GM19328 (cell line): ENCODE measurements around the gene AMHR2.
"Not testable (repeated sequence)": the region's sequence is repeated elsewhere in the genome, so short reads cannot be mapped to it uniquely, and the experiment has no call there.

Source experiments
- ATAC-seq: cut with Tn5 transposase; IDR thresholded peaks from one replicate; pipeline ENCODE4 v1.9.1; 2021; ENCODE audit warnings: mild to moderate bottlenecking, moderate library complexity; ENCODE audit not compliant: unreplicated experiment

Gene AMHR2

DNA sequence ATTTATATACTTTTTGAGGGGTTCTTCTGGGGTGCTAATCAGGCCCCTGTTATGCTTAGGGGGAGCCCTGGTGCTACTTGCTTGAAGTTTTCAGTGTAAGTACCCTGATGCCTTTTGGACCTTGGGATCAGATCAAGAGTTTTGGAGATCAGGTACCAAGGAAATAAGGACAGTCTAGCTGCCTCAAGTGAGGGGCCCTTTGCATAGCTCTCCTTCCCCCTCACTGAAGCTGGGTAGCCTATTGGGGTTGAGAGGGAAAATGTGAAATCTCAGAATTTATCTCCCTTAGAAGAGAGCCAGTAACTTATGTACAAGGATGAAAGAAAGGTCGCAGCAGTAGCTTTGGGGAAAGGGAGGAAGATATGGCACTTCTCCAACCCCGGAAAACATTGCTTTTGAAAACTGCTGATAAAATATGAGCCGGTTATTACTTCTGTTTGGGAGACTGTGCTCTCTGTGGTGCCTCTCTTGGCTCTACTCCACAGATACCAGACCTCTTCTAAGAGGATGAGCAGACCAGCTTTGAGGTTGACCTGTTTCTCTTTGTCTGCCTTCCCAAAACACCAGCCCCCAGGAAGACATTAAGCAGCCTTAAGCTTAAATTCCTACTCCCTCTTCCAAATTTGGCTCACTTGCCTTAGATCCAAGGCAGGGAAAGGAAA is 8.8 kb upstream of the AMHR2 start:
- no peak for ATAC-seq

DNA sequence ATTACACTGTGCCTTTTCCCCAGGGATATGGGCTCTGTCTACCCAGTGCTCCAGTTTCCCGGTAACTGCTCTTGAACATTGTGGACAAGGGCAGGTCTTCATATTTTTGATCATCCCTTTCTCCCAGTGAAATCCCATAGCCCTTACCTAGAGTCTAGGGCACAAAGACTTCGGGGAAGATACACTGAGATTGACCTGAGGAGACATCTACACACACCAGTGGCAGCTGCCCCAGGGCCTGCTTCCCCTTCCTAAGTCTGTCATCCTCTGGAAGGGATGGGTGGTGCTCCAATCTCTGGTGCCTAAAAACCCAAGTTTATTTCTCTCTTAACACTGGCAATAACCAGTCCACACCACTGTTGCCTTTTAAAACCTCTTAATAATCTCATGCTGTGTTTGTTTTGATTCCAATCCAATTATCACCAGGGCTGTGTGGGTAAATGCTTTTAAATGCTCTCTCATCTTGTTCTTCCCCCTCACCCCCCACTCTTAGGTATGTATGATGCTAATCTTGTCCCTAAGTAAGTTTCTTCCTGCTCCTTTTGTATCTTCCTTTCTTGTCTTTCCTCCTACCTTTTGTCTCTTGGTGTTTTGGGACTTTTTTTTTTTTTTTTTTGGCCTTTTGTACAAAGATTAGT is 7.8 kb upstream of the AMHR2 start:
- ATAC-seq, result not testable (repeated sequence)

DNA sequence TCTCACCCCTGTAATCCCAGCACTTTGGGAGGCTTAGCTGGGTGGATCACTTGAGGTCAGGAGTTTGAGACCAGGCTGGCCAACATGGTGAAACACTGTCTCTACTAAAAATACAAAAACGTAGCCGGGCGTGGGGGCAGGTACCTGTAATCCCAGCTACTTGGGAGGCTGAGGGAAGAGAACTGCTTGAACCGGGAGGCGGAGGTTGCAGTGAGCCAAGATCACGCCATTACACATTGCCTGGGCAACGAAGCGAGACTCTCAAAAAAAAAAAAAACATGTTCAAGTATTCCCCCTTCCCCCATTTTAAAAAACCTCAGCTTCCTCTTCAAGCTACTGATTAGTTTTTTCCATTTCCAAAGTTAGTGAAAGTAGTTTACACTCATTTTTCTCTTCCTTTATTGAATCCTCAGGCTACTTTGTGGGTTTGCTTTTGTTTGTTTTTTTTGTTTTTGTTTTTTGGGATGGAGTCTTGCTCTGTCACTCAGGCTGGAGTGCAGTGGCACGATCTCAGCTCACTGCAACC is 6.3 kb upstream of the AMHR2 start:
- ATAC-seq, result not testable (repeated sequence)

DNA sequence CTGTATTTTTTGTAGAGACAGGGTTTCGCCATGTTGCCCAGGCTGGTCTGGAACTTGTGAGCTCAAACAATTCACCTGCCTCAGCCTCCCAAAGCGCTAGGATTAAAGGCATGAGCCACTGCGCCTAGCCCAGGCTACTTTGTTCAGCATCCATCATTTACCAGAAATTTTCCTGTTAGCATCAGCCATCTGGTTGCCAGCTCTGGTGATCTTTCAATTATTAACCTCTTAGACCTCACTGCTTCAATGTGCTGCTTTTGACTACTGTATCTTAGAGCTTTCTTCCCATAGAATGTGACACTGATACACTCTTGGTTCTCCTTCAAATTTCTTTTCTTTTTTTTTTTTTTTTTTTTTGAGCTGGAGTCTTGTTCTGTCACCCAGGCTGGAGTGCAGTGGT is 5.4 kb upstream of the AMHR2 start:
- no peak for ATAC-seq

DNA sequence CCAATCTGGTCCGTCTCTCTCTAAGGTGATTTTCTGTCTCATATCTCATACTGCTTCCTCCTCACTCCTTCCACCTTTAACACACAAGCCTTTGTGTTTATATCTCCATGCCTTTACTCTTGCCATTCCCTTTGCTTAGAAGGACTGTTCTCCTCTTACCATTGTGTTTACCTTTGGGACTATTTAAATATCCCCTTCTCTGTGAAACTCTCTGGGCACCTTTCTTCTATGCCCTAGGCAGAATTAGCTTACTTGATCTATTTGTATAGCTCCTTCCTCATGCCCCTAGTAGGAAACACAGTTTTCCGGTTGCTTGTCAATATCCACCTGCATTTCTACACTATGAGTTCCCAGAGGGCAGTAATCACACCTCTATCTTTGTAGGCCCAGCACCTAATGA is 3.9 kb upstream of the AMHR2 start:
- ATAC-seq, result no peak

DNA sequence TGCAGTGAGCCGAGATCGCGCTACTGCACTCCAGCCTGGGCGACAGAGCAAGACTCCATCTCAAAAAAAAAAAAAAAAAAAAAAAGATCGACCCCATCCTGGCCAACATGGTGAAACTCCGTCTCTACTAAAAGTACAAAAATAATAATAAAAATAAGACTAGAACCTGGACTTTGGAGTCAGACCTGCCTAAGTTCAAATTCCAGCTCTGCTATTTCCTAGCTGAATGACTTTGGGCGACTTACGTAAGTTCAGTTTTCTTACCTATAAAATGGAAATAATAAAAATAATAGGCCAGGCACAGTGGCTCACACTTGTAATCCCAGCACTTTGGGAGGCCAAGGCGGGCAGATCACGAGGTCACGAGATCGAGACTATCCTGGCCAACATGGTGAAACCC is 1.4 kb upstream of the AMHR2 start:
- ATAC-seq, result not testable (repeated sequence)

DNA sequence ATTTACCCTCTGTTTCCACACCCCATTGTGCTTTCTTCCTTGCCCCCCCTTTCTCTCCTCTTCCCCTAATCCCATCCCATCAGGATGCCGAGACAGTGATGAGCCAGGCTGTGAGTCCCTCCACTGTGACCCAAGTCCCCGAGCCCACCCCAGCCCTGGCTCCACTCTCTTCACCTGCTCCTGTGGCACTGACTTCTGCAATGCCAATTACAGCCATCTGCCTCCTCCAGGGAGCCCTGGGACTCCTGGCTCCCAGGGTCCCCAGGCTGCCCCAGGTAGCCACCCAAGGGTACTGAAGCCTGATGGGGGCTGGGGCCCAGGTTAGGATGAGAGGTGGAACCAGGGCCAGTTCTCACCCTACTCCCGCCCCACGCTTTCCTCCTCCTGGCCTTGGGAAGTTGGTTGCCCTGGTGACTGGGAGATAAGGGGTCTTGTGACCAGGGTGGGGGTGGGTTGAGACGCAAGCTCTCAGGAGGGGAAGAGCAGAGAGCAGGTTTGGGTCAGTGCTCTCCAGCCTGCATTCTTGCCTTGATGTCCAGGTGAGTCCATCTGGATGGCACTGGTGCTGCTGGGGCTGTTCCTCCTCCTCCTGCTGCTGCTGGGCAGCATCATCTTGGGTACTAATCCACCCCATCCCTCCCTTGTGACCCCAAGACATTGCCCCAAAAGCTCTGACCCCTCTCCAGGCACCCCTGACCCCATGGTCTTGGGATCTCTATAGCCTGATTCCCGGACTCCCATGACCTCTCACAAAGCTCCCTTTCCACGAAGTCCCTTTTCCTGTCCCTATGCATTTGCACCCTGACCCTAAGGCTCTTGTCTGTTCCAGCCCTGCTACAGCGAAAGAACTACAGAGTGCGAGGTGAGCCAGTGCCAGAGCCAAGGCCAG is 1.2 kb downstream of the AMHR2 start:
- no peak for ATAC-seq

DNA sequence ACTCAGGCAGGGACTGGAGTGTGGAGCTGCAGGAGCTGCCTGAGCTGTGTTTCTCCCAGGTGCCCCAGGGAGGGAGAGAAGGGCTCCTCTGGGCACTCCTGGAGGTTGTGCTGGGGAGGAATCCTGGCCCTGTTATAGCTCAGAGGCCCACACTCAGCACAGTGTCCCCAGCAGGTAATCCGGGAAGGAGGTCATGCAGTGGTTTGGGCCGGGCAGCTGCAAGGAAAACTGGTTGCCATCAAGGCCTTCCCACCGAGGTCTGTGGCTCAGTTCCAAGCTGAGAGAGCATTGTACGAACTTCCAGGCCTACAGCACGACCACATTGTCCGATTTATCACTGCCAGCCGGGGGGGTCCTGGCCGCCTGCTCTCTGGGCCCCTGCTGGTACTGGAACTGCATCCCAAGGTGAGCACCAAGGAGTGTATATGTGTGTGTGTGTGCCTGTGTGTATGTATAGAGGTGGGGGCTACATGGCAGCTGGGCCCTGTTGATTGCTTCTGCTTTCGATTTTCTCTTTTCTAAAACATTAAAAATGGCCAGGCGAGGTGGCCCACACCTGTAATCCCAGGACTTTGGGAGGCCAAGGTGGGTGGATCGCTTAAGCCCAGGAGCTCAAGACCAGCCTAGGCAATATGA is 2.0 kb downstream of the AMHR2 start:
- ATAC-seq, result no peak

DNA sequence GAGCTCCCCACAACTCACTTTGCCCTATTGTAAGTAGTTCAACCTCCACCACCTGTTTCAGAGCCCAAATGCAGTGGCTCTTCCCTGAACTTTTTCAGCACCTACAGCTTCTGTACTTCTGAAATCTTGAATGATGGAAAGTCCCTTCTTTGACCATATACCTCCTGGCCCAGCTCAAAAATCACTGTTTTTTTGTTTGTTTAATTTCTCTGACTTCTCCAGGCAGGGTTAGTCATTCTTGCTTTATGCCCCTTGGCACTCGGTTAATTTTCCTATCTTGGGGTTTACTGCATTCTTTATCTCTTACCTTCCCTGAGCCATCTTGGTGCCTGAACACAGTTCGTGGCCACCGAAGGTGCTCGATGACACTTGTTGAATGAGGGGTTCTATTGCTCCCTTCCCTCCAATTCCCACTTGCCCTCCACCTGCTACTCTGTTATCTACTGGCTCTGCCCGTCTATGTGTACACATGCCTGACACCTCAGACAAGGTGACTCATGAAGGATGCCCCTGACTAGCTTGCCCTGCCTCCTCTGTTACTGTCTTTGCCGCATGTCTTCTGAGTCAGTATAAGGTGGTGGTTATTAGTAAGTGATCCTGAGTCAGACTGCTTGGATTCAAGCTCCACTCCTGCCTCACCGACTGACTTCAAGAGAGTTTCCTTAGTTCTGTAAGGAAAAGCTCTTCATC is 4.4 kb downstream of the AMHR2 start:
- ATAC-seq, result no peak

DNA sequence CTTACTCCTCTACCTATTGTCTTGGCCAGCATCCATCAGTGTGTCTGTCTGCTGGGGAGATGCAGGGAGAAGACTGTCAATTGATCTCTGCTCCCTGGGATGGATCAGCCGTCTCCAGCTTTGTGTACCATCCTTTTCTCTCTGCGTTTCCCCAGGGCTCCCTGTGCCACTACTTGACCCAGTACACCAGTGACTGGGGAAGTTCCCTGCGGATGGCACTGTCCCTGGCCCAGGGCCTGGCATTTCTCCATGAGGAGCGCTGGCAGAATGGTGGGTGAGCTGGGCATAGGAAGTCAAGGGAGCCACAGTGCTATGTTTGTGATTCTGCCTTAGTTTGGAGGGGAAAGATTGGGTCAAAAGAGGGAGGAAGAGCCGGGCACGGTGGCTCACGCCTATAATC is 5.1 kb downstream of the AMHR2 start:
- no peak for ATAC-seq

DNA sequence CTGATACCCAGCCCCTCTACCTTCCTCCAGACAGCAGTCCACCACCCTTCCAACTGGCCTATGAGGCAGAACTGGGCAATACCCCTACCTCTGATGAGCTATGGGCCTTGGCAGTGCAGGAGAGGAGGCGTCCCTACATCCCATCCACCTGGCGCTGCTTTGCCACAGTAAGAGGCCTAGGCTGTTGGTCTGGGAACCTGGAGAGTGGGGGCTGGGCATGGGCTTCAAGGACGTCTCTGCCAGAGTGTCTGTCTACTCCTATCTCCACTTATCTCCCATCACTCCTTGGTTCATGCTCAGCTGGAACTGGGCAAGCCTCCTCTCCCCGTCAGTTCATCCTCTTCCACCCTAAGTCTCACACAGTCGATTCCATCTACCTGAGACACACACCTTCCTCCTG is 6.5 kb downstream of the AMHR2 start:
- no peak for ATAC-seq

DNA sequence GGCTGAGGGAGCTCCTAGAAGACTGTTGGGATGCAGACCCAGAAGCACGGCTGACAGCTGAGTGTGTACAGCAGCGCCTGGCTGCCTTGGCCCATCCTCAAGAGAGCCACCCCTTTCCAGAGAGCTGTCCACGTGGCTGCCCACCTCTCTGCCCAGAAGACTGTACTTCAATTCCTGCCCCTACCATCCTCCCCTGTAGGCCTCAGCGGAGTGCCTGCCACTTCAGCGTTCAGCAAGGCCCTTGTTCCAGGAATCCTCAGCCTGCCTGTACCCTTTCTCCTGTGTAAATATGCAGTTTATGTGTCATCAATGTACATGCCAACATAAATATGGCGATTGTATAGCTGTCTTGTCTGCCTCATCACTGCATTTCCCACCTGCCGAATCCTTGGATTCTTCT is 7.5 kb downstream of the AMHR2 start:
- ATAC-seq, result no peak

DNA sequence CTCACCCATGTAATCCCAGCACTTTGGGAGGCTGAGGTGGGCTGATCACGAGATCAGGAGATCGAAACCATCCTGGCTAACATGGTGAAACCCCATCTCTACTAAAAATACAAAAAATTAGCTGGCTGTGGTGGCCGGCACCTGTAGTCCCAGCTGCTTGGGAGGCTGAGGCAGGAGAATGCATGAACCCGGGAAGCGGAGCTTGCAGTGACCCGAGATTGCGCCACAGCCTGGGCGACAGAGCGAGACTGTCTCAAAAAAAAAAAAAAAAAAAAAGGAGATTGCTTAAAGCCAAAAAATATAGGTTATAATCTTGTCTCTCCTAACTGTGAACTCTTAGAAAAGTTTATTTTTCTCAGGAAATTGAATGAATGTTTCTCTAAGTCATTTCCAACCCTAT is 11.7 kb downstream of the AMHR2 start:
- ATAC-seq, result not testable (repeated sequence)

DNA sequence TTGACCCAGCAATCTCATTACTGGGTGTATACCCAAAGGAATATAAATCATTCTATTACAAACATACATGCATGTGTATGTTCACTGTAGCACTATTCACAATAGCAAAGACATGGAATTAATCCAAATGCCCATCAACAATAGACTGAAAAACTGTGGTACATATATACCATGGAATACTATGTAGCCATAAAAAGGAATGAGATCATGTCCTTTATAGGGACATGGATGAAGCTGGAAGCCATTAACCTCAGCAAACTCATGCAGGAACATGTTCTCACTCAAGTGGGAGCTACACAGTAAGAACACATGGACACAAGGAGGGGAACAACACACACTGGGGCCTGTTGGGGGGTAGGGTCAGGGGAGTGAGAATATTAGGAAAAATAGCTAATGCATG is 15.9 kb downstream of the AMHR2 start:
- not testable (repeated sequence) for ATAC-seq

DNA sequence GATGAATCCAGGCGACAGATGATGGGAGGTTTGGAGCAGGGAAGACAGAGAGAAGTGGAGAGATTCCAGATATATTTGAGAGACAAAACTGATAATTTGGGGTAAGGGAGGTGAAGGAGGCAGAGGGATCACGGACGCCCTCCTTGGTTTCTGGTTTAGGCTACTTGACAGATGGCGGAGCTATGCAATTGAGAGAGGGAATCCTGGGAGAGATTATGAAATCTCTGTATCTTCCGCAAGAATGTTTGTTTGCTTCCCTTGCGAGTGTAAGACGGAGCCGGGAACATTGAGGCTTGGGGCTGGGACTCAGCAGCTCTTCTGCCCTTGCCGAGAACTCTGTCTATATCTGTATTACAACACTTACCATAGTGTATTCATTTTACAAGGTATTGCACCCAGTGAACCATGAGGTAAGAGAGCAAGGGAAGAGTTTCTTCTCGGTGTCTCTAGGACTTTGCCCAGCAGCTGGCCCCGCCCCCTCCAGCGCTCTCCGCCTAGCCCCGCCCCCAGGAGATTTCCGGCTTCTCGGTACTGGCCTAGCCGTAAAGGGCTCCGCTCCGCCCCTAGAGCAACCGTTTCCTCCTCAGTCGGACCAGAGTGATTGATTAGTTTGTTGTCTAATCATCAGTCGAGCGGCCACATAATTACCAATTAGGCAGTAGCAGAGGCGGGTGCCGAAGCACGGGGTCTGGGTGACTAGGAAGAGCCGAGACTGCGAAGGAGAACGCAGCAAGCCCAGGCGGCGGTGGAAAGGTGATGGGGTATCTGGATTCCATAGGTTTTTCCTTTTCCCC is 17.6 kb downstream of the AMHR2 start, which contains the start of gene PRR13:
PRR13 (plus strand) TSS at position 695 of the 794 bp plus-strand sequence. CDS start 981 bp downstream, outside the sequence.
- ATAC-seq, result peak; percentile 98

DNA sequence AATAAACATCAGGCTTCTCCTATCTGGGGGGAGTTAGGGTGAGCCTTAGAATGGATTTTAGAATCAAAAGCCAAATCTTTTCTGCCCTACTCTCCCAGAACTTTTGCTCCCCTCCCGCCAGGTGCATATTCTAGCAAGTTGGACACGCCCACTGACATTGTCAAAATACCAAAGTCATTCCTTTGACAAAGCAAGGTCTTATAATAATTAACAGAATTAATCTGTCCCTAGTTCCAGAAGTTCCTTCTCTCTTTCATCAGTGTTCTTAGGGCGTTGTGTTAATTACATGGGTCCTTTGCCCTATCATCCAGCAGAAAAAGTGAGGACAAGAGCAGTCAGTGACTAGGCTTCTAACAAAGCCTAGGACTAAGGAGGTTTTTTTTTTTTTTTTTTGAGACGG is 20.3 kb downstream of the AMHR2 start:
- no peak for ATAC-seq

DNA sequence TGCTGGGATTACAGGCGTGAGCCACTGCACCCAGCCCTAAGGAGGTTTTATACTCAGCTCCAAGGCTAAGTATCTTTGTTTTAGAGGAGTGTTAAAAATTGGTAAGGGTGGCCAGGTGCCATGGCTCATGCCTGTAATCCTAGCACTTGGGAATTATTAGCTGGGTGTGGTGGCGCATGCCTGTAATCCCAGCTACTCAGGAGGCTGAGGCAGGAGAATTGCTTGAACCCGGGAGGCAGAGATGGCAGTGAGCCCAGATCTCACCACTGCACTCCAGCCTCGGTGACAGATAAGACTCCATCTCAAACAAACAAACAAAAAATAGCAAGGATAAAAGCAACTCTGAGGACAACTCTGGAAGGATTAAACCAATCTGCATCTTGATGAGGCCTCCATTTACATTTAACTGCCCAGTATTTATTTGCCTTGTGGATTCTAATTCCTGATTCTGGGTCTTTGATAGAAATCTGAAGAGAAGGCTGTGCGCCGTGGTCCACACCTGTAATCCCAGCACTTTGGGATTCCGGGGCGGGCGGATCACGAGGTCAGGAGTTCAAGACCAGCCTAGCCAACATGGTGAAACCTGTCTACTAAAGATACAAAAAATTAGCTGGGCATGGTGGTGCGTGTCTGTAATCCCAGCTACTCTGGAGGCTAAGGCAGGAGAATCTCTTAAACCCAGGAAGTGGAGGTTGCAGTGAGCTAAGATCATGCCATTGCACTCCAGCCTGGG is 21.1 kb downstream of the AMHR2 start:
- ATAC-seq, result not testable (repeated sequence)

DNA sequence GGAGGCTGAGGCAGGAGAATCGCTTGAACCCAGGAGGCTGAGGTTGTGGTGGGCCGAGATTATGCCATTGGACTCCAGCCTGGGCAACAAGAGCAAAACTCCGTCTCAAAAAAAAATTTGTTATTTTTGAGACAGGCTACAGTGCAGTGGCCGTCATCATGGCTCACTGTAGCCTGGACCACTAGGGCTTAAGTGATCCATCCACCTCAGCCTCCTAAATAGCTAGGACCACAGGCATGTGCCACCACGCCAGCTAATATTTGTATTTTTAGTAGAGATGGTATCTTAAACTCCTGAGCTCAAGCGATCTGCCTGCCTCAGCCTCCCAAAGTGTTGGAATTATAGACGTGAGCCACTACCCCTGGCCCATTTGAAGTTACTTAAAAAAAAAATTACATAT is 27.3 kb downstream of the AMHR2 start:
- no peak for ATAC-seq

DNA sequence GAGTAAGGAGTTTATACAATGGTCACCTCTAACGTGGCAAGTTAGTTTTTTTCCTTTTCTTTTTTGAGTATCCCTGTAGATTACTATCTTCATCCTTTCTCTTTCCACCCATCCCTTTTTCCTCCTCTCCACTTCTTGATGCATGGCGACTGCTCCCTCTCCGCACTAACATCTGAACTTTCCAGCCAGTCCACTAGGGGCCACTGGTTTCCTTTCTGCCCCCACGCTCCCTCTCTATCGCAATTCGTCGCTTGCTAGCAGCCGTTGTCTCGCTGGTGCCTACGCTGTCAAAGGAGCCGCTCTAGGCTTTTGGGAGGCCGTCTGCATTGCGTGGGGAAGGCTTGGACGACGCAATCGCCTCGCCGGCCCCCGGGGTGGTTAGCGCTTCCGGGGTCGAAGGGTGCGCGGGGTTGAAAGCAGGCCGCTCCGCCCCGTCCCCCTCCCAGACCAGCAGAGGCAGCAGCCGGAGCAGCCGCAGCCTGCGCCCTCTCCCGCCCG is 28.1 kb downstream of the AMHR2 start, which contains the start of gene PCBP2:
PCBP2 (plus strand) TSS at position 442 of the 498 bp plus-strand sequence. CDS start 2,699 bp downstream, outside the sequence.
- peak; percentile 95 for ATAC-seq
